Neuronal stem cell (in vitro differentiated cells): ENCODE data around the gene SMC1B.

Experiments
- DNase-seq: peaks from one replicate; pipeline ENCODE4 v3.0.0-alpha.2; 2013; ENCODE audit warnings: low spot score
- H2AFZ ChIP-seq: one replicate; pipeline ENCODE4 v1.6.1; 2013; ENCODE audit warnings: mild to moderate bottlenecking, low read length, inconsistent platforms
- H2AK5ac ChIP-seq: 2 replicates; pipeline ENCODE4 v1.6.1; 2013; ENCODE audit warnings: low read depth, mild to moderate bottlenecking, inconsistent platforms, low read length, moderate library complexity, mixed read lengths
- H2BK120ac ChIP-seq: 2 replicates; pipeline ENCODE4 v1.6.1; 2013; ENCODE audit warnings: low read depth, mild to moderate bottlenecking, inconsistent platforms, low read length, moderate library complexity, mixed read lengths
- H2BK12ac ChIP-seq: one replicate; pipeline ENCODE4 v1.6.1; 2013; ENCODE audit warnings: low read length, inconsistent platforms
- H2BK15ac ChIP-seq: 2 replicates; pipeline ENCODE4 v1.6.1; 2013; ENCODE audit warnings: mild to moderate bottlenecking, low read length, inconsistent platforms, mixed read lengths
- H2BK5ac ChIP-seq: one replicate; pipeline ENCODE4 v1.6.1; 2013; ENCODE audit warnings: inconsistent platforms, mild to moderate bottlenecking, low read length, moderate library complexity
- H3K14ac ChIP-seq: one replicate; pipeline ENCODE4 v1.6.1; 2013; ENCODE audit warnings: low read length, inconsistent platforms
- H3K18ac ChIP-seq: 2 replicates; pipeline ENCODE4 v1.6.1; 2013; ENCODE audit warnings: low read length, inconsistent platforms
- H3K23ac ChIP-seq: 2 replicates; pipeline ENCODE4 v1.6.1; 2013; ENCODE audit warnings: low read depth, mild to moderate bottlenecking, mixed read lengths, low read length, inconsistent platforms; ENCODE audit not compliant: poor library complexity
- H3K27ac ChIP-seq: replicated peaks from 3 replicates; pipeline ENCODE4 v1.5.1; 2013; ENCODE audit warnings: low read length, inconsistent platforms
- H3K27me3 ChIP-seq, 3 experiments: 2 replicates each; pipeline ENCODE4 v1.6.1; 2013; ENCODE audit warnings: low read length in 3 of 3, mild to moderate bottlenecking in 2 of 3, inconsistent platforms in 1 of 3, low read depth in 1 of 3, mixed read lengths in 1 of 3, moderate library complexity in 1 of 3; ENCODE audit not compliant: control insufficient read depth in 3 of 3, insufficient read depth in 3 of 3
- H3K36me3 ChIP-seq, 2 donors: replicated peaks in 1 of 2; 2 replicates each; pipeline ENCODE4 v1.6.1; 2013; ENCODE audit warnings: low read length in 2 of 2; ENCODE audit not compliant: control insufficient read depth in 2 of 2, insufficient read depth in 2 of 2
- H3K4ac ChIP-seq: 2 replicates; pipeline ENCODE4 v1.6.1; 2013; ENCODE audit warnings: inconsistent platforms, mild to moderate bottlenecking, low read length, moderate library complexity
- H3K4me1 ChIP-seq, 2 donors: 1 replicate in 1 of 2; 2 replicates in 1 of 2; pipeline ENCODE4 v1.6.1; 2013; ENCODE audit warnings: low read length in 2 of 2, low read depth in 1 of 2; ENCODE audit not compliant: control insufficient read depth in 2 of 2, insufficient read depth in 1 of 2
- H3K4me2 ChIP-seq: one replicate; pipeline ENCODE4 v1.6.1; 2013; ENCODE audit warnings: mild to moderate bottlenecking, low read length, inconsistent platforms; ENCODE audit not compliant: insufficient read depth, poor library complexity, severe bottlenecking
- H3K4me3 ChIP-seq, 2 donors: 2 replicates each; pipeline ENCODE4 v1.5.1; 2013; ENCODE audit warnings: low read length in 2 of 2, mild to moderate bottlenecking in 2 of 2, inconsistent platforms in 1 of 2, moderate library complexity in 1 of 2
- H3K79me1 ChIP-seq: one replicate; pipeline ENCODE4 v1.6.1; 2013; ENCODE audit warnings: low read depth, mild to moderate bottlenecking, inconsistent platforms, low read length, moderate library complexity
- H3K9ac ChIP-seq: one replicate; pipeline ENCODE4 v1.6.1; 2013; ENCODE audit warnings: mild to moderate bottlenecking, low read depth, low read length, inconsistent platforms; ENCODE audit not compliant: poor library complexity
- H3K9me3 ChIP-seq, 2 donors: replicated peaks in 1 of 2; 2 replicates each; pipeline versions ENCODE3 to v1.6.1; 2013; ENCODE audit warnings: low read length in 2 of 2, mild to moderate bottlenecking in 2 of 2, inconsistent platforms in 1 of 2, low read depth in 1 of 2, mixed read lengths in 1 of 2, moderate library complexity in 1 of 2; ENCODE audit not compliant: control insufficient read depth in 2 of 2, insufficient read depth in 1 of 2
- H4K8ac ChIP-seq: one replicate; pipeline ENCODE4 v1.6.1; 2013; ENCODE audit warnings: low read depth, mild to moderate bottlenecking, inconsistent platforms, low read length, moderate library complexity
- H4K91ac ChIP-seq: one replicate; pipeline ENCODE4 v1.6.1; 2013; ENCODE audit warnings: low read length, low read depth, mild to moderate bottlenecking, inconsistent platforms; ENCODE audit not compliant: poor library complexity
- WGBS, 2 donors: extraction: QIAGEN DNeasy Blood & Tissue Kit; methylation state at CpG; one replicate each; pipeline ENCODE4 v1.1.7; 2013; ENCODE audit warnings: missing lambda C conversion rate in 2 of 2, mixed read lengths in 1 of 2; ENCODE audit not compliant: insufficient read length in 2 of 2, insufficient replicate concordance in 1 of 2; ENCODE audit errors: extremely low coverage in 2 of 2; 5-methylcytosine and 5-hydroxymethylcytosine counted together

The SMC1B gene

DNA sequence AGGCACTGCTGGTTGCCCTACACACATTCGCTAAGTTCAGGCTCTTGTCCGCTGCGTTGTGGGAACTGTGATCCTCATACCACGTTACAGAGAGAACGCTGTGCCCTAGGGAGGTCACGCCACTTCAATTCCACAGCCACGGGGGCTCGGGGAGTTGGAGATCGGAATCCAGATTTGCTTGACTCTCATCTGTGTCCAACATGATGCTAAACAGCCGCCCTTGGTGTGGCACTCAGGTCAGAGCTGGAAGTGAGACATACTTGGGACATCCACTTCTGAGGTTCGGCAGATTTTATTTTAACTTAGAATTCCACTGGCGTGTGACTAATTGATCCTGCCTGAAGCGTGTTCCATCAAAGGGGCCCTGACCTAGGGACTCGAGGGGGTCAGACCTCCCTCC lies 41.8 kb upstream of the SMC1B start:
- no peak overlapping the region for H3K27ac ChIP-seq
- no peak overlapping the region for H3K18ac ChIP-seq
- no CpG with 5 or more reads among the region's 14 CpGs for WGBS, 2 donors
- no peak overlapping the region for H2BK12ac ChIP-seq
- H3K27me3 ChIP-seq, result peaks cover 0 to 55% (median 0%) of the 10 kb centered on the region in 3 experiments
- H3K23ac ChIP-seq, result no peak overlapping the region
- H3K4me3 ChIP-seq, result no peak overlapping the region
- no peak for DNase-seq
- H2BK5ac ChIP-seq, result no peak overlapping the region
- H3K79me1 ChIP-seq, result no peaks in the 10 kb centered on the region
- H3K4me1 ChIP-seq, result no peaks in the 10 kb centered on the region
- H4K8ac ChIP-seq, result no peak overlapping the region
- no peaks in the 10 kb centered on the region for H3K36me3 ChIP-seq
- H2AK5ac ChIP-seq, result no peak overlapping the region
- no peak overlapping the region for H3K4me2 ChIP-seq
- no peak overlapping the region for H2BK120ac ChIP-seq
- no peak overlapping the region for H3K4ac ChIP-seq
- no peak overlapping the region for H3K14ac ChIP-seq
- H2AFZ ChIP-seq, result no peak overlapping the region
- H4K91ac ChIP-seq, result no peak overlapping the region
- H3K9ac ChIP-seq, result no peak overlapping the region
- H2BK15ac ChIP-seq, result no peak overlapping the region
- no peaks in the 10 kb centered on the region for H3K9me3 ChIP-seq

DNA sequence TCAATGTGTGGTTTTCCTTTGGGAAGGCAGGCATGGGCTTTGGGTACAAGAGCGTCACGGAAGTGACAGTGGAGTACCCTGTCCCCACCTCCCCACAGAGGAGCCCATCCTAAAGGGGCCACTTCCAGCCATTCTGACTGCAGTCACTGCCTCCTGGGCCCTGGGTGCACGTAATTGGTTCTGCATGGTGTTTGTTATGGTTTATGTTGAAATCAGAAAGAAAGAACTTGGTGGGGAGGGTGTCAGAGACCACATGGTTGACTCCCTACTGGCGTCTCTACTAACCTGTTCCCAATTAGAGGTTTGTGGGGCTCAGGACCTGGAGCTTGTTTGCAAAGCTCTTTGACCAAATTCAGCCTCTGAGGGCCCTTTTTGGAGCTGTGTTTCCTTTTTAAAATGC lies 40.9 kb upstream of the SMC1B start:
- no peak for DNase-seq

DNA sequence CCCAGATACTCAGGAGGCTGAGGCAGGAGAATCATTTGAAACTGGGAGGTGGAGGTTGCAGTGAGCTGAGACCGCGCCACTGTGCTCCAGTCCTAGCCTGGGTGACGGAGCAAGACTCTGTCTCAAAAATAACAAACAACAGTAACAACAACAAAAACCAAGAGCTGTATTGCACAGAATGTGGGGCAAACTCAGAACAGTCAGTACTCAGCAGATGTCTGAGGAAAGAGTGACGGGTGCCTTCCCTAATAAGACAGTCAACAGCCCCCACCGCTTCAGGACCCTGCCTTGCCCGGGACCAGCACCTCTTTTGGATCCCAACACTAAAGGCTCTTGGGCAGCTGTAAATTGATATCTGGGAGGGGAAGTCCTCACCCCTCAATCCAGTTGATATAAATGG lies 40.4 kb upstream of the SMC1B start:
- no peak overlapping the region for H3K18ac ChIP-seq
- DNase-seq, result no peak
- no peaks in the 10 kb centered on the region for H3K4me1 ChIP-seq
- no peak overlapping the region for H4K8ac ChIP-seq
- peaks cover 0 to 55% (median 0%) of the 10 kb centered on the region in 3 experiments for H3K27me3 ChIP-seq
- no peak overlapping the region for H3K14ac ChIP-seq
- H2BK12ac ChIP-seq, result no peak overlapping the region
- H3K79me1 ChIP-seq, result no peaks in the 10 kb centered on the region
- H2BK120ac ChIP-seq, result no peak overlapping the region
- WGBS, 2 donors, result no CpG with 5 or more reads among the region's 6 CpGs
- H3K4me2 ChIP-seq, result no peak overlapping the region
- H3K36me3 ChIP-seq, result no peaks in the 10 kb centered on the region
- H2BK15ac ChIP-seq, result no peak overlapping the region
- H3K23ac ChIP-seq, result no peak overlapping the region
- H3K4me3 ChIP-seq, result no peak overlapping the region
- H2AFZ ChIP-seq, result no peak overlapping the region
- no peak overlapping the region for H3K27ac ChIP-seq
- H3K9me3 ChIP-seq, result no peaks in the 10 kb centered on the region
- H2AK5ac ChIP-seq, result no peak overlapping the region
- no peak overlapping the region for H3K9ac ChIP-seq
- H3K4ac ChIP-seq, result no peak overlapping the region
- no peak overlapping the region for H2BK5ac ChIP-seq
- no peak overlapping the region for H4K91ac ChIP-seq

More for the DNA sequence above, 40.9 kb upstream of the SMC1B start:
- no peak overlapping the region for H3K23ac ChIP-seq
- no peak overlapping the region for H2BK5ac ChIP-seq
- H2BK15ac ChIP-seq, result no peak overlapping the region
- peaks cover 0 to 55% (median 0%) of the 10 kb centered on the region in 3 experiments for H3K27me3 ChIP-seq
- H3K4ac ChIP-seq, result no peak overlapping the region
- no peaks in the 10 kb centered on the region for H3K79me1 ChIP-seq
- no peak overlapping the region for H3K27ac ChIP-seq
- no peak overlapping the region for H2AFZ ChIP-seq
- H3K14ac ChIP-seq, result no peak overlapping the region
- H2BK120ac ChIP-seq, result no peak overlapping the region
- H3K36me3 ChIP-seq, result no peaks in the 10 kb centered on the region
- no peak overlapping the region for H3K9ac ChIP-seq
- H3K4me1 ChIP-seq, result no peaks in the 10 kb centered on the region
- H3K9me3 ChIP-seq, result no peaks in the 10 kb centered on the region
- H2BK12ac ChIP-seq, result no peak overlapping the region
- H4K91ac ChIP-seq, result no peak overlapping the region
- H3K4me3 ChIP-seq, result no peak overlapping the region
- H2AK5ac ChIP-seq, result no peak overlapping the region
- no peak overlapping the region for H4K8ac ChIP-seq
- H3K4me2 ChIP-seq, result no peak overlapping the region
- no peak overlapping the region for H3K18ac ChIP-seq
- no CpG with 5 or more reads among the region's 4 CpGs for WGBS, 2 donors

DNA sequence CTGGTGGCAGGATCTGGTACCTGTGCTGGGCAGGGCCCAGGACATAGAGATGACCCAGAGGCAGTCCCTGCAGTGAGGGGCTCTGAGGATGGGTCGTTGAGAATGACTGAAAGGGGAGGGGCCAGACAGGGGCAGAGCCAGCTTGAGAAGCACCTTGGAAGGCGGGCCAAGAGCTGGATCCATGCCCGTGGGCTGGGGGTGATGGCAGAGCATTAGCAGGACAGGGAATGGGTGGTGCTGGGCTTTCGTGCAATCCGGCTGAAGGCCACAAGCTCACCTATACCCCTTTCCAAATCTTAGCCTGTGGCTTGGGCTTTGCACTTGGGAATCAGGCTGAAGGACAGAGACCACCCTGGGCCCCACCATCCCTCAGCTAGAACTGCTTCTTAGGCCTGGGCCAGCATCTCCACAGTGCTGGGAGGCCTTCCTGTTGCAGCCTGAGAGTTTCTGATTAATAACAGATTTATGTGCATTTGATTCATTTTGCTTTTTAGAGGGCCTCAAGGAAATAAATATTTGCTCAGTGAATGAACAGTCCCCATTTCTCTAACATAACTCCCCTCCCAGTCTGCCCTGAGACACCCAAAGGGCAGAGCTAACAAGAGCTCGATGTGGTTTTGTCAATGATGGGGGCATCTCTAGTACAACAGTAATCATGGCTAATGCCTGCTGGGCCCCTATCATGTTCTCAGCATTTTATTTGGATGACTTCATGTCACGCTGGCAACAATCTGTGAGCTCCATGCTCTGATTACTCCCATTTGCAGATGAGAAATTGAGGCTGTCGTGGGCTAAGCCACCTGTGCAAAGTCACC lies 39.4 kb upstream of the SMC1B start:
- H3K23ac ChIP-seq, result no peak overlapping the region
- no CpG with 5 or more reads among the region's 8 CpGs for WGBS, 2 donors
- H3K4me1 ChIP-seq, result no peaks in the 10 kb centered on the region
- H3K4me3 ChIP-seq, result no peak overlapping the region
- H3K4ac ChIP-seq, result no peak overlapping the region
- peak overlapping the region; percentile 44 for H2BK15ac ChIP-seq
- no peak overlapping the region for H3K4me2 ChIP-seq
- no peaks in the 10 kb centered on the region for H3K9me3 ChIP-seq
- no peak for DNase-seq
- H3K27me3 ChIP-seq, result peaks cover 0 to 55% (median 0%) of the 10 kb centered on the region in 3 experiments
- peak overlapping the region; percentile 84 for H4K8ac ChIP-seq
- no peak overlapping the region for H2AFZ ChIP-seq
- no peak overlapping the region for H2BK12ac ChIP-seq
- no peaks in the 10 kb centered on the region for H3K79me1 ChIP-seq
- no peak overlapping the region for H3K14ac ChIP-seq
- H2BK5ac ChIP-seq, result no peak overlapping the region
- H3K18ac ChIP-seq, result peak overlapping the region; percentile 50
- H2AK5ac ChIP-seq, result peak overlapping the region; percentile 53
- no peak overlapping the region for H4K91ac ChIP-seq
- no peak overlapping the region for H3K27ac ChIP-seq
- H3K36me3 ChIP-seq, result no peaks in the 10 kb centered on the region
- H3K9ac ChIP-seq, result no peak overlapping the region
- no peak overlapping the region for H2BK120ac ChIP-seq
